SK-N-SH treated with all-trans-retinoic acid at 6 μM for 48 hours (cell line): ENCODE results near the gene WDR91.

Experiments
- ATAC-seq: fragments of 200-7000 bp; cut with Tn5 transposase; 3 replicates; pipeline ENCODE4 v1.9.1; 2020; ENCODE audit warnings: mild to moderate bottlenecking, moderate library complexity
- ARNTL ChIP-seq: fragments of 450-650 bp; formaldehyde crosslinking; IDR thresholded peaks from 2 replicates; pipeline ENCODE4 v1.5.0; 2020; ENCODE audit warnings: low read depth, mild to moderate bottlenecking, moderate library complexity, borderline replicate concordance
- BACH2 ChIP-seq: fragments of 250-450 bp; sonication (Bioruptor Pico); IDR thresholded peaks from 2 replicates; pipeline ENCODE4 v1.9.0; 2021; ENCODE audit warnings: mild to moderate bottlenecking, borderline replicate concordance
- CSDC2 ChIP-seq: fragments of 250-450 bp; sonication (Bioruptor Pico); IDR thresholded peaks from 2 replicates; pipeline ENCODE4 v1.5.0; 2020; ENCODE audit warnings: mild to moderate bottlenecking, moderate library complexity
- CSRNP3 ChIP-seq: fragments of 250-450 bp; sonication (Bioruptor Pico); IDR thresholded peaks from 2 replicates; pipeline ENCODE4 v1.5.1; 2021; ENCODE audit warnings: mild to moderate bottlenecking, moderate library complexity
- ESRRG ChIP-seq: fragments of 250-450 bp; sonication (Bioruptor Pico); IDR thresholded peaks from 2 replicates; pipeline ENCODE4 v1.6.1; 2021; ENCODE audit warnings: mild to moderate bottlenecking
- GLIS3 ChIP-seq: fragments of 250-450 bp; sonication (Bioruptor Pico); IDR thresholded peaks from 2 replicates; pipeline ENCODE4 v1.5.0; 2020; ENCODE audit warnings: mild to moderate bottlenecking, moderate library complexity
- ISL1 ChIP-seq: fragments of 250-450 bp; sonication (Bioruptor Pico); IDR thresholded peaks from 2 replicates; pipeline ENCODE4 v2.1.2; 2022; ENCODE audit warnings: mild to moderate bottlenecking, moderate library complexity
- OSR1 ChIP-seq: fragments of 250-450 bp; sonication (Bioruptor Pico); IDR thresholded peaks from 2 replicates; pipeline ENCODE4 v1.8.0; 2022; ENCODE audit warnings: moderate library complexity, mild to moderate bottlenecking, inconsistent platforms
- PATZ1 ChIP-seq: fragments of 250-450 bp; sonication (Bioruptor Pico); IDR thresholded peaks from 2 replicates; pipeline ENCODE4 v1.8.0; 2020; ENCODE audit warnings: mild to moderate bottlenecking, moderate library complexity, borderline replicate concordance
- POU6F1 ChIP-seq: fragments of 250-450 bp; sonication (Bioruptor Pico); IDR thresholded peaks from 2 replicates; pipeline ENCODE4 v1.8.0; 2021; ENCODE audit warnings: low read depth, mild to moderate bottlenecking, moderate library complexity, borderline replicate concordance
- PPARA ChIP-seq: fragments of 250-450 bp; sonication (Bioruptor Pico); IDR thresholded peaks from 2 replicates; pipeline ENCODE4 v1.5.0; 2020; ENCODE audit warnings: mild to moderate bottlenecking, borderline replicate concordance
- RARB ChIP-seq: fragments of 250-450 bp; sonication (Bioruptor Pico); IDR thresholded peaks from 2 replicates; pipeline ENCODE4 v1.8.0; 2021; ENCODE audit warnings: mild to moderate bottlenecking, moderate library complexity
- SNAI2 ChIP-seq: fragments of 250-450 bp; sonication (Bioruptor Pico); IDR thresholded peaks from 2 replicates; pipeline ENCODE4 v1.5.0; 2020; ENCODE audit warnings: mild to moderate bottlenecking, moderate library complexity
- TCF4 ChIP-seq: fragments of 250-450 bp; sonication (Bioruptor Pico); IDR thresholded peaks from 2 replicates; pipeline ENCODE4 v1.8.0; 2021; ENCODE audit warnings: mild to moderate bottlenecking, moderate library complexity, borderline replicate concordance
- TOX ChIP-seq: fragments of 250-450 bp; sonication (Bioruptor Pico); IDR thresholded peaks from 2 replicates; pipeline ENCODE4 v1.8.0; 2021; ENCODE audit warnings: mild to moderate bottlenecking, moderate library complexity, borderline replicate concordance
- ZC3H10 ChIP-seq: fragments of 250-450 bp; sonication (Bioruptor Pico); IDR thresholded peaks from 2 replicates; pipeline ENCODE4 v1.5.1; 2021; ENCODE audit warnings: mild to moderate bottlenecking, moderate library complexity
- ZFP30 ChIP-seq: fragments of 450-650 bp; formaldehyde crosslinking; IDR thresholded peaks from 2 replicates; pipeline ENCODE4 v1.5.0; 2022; ENCODE audit warnings: mild to moderate bottlenecking, moderate library complexity
- ZNF565 ChIP-seq: fragments of 450-650 bp; formaldehyde crosslinking; conservative IDR thresholded peaks from 2 replicates; pipeline ENCODE4 v1.5.0; 2020; ENCODE audit warnings: low read depth, mild to moderate bottlenecking, moderate library complexity
- ZNF70 ChIP-seq: fragments of 450-650 bp; formaldehyde crosslinking; IDR thresholded peaks from 2 replicates; pipeline ENCODE4 v1.5.0; 2020; ENCODE audit warnings: mild to moderate bottlenecking, moderate library complexity
- ZNF8 ChIP-seq: fragments of 450-650 bp; formaldehyde crosslinking; IDR thresholded peaks from 2 replicates; pipeline ENCODE4 v1.5.0; 2020; ENCODE audit warnings: mild to moderate bottlenecking, moderate library complexity

WDR91 gene

GRCh38 chr7:135251496-135252391 is 40.4 kb upstream of the WDR91 start:
- no peak for ATAC-seq
- TF ChIP-seq TOX: no peak
- TF ChIP-seq SNAI2 (CRISPR knock-in tag): no peak
- no peak for TF ChIP-seq BACH2
- no peak for TF ChIP-seq OSR1 (CRISPR knock-in tag)
- TF ChIP-seq ISL1 (CRISPR knock-in tag): no peak
- no peak for TF ChIP-seq RARB (CRISPR knock-in tag)
- TF ChIP-seq ZFP30 (CRISPR knock-in tag): no peak
- TF ChIP-seq ZNF70 (CRISPR knock-in tag): no peak
- TF ChIP-seq ZC3H10 (CRISPR knock-in tag): no peak
- TF ChIP-seq ZNF565 (CRISPR knock-in tag): no peak
- no peak for TF ChIP-seq CSDC2 (CRISPR knock-in tag)
- no peak for TF ChIP-seq POU6F1
- TF ChIP-seq TCF4 (CRISPR knock-in tag): no peak
- no peak for TF ChIP-seq ESRRG (CRISPR knock-in tag)
- TF ChIP-seq, all 23 proteins: peak for 0

GRCh38 chr7:135248546-135248945 is 37.2 kb upstream of the WDR91 start:
- no peak for ATAC-seq

GRCh38 chr7:135247746-135248471 is 36.6 kb upstream of the WDR91 start:
- ATAC-seq: no peak; the same call in 2 of the 3 replicates
- no peak for TF ChIP-seq ARNTL (CRISPR knock-in tag)
- no peak for TF ChIP-seq PPARA
- TF ChIP-seq TCF4 (CRISPR knock-in tag): no peak
- TF ChIP-seq ZNF70 (CRISPR knock-in tag): no peak
- TF ChIP-seq OSR1 (CRISPR knock-in tag): no peak
- no peak for TF ChIP-seq ISL1 (CRISPR knock-in tag)
- no peak for TF ChIP-seq POU6F1
- TF ChIP-seq ZC3H10 (CRISPR knock-in tag): no peak
- TF ChIP-seq ZFP30 (CRISPR knock-in tag): no peak
- TF ChIP-seq PATZ1 (CRISPR knock-in tag): no peak
- no peak for TF ChIP-seq RARB (CRISPR knock-in tag)
- no peak for TF ChIP-seq ZNF565 (CRISPR knock-in tag)
- no peak for TF ChIP-seq GLIS3 (CRISPR knock-in tag)
- TF ChIP-seq CSRNP3 (CRISPR knock-in tag): no peak
- TF ChIP-seq ESRRG (CRISPR knock-in tag): no peak
- no peak for TF ChIP-seq ZNF8

More at GRCh38 chr7:135248546-135248945, 37.2 kb upstream of the WDR91 start:
- TF ChIP-seq OSR1 (CRISPR knock-in tag): no peak
